K562 (cell line): ENCODE measurements around the gene COL5A3. TPM values are rescaled to one million over a fixed set of nuclear protein-coding genes. Genes with fewer than 3 reads are reported as not detected.

ENCODE experiments used
- ATAC-seq: fragments of 200-7000 bp; cut with Tn5 transposase; 3 replicates; pipeline ENCODE4 v1.9.1; 2020; ENCODE audit warnings: moderate library complexity
- BruUV-seq: library from RNA; stranded (reverse); fragments of 400-500 nt; replicated peaks from 2 replicates; lab custom pipeline; 2021; lab: Mats Ljungman, UMichigan
- CTCF ChIA-PET: fragments of 300-600 bp; formaldehyde crosslinking; extraction: SDS; loops from one replicate; lab custom pipeline; 2021; ENCODE audit warnings: low intra/inter-chr PET ratio; lab: Yijun Ruan, JAX
- POLR2A ChIA-PET: fragments of 300-600, 350-650 bp; sonication (Branson Sonifier 250); formaldehyde crosslinking; extraction: SDS; loops from one replicate; lab custom pipeline; 2021; ENCODE audit warnings: antibody characterized with exemption, inconsistent platforms; lab: Yijun Ruan, JAX
- DNase-seq, 4 experiments: peaks; one replicate each; pipeline versions ENCODE4 v3.0.0 to v3.0.0-alpha.2; 2011 to 2018; ENCODE audit warnings: low spot score in 3 of 4, mixed read lengths in 3 of 4; ENCODE audit errors: extremely low read depth in 1 of 4
- FAIRE-seq: peaks from 2 replicates; lab custom pipeline; 2011; peaks lifted over from hg19 to GRCh38; lab: Jason Lieb, UNC
- H2AFZ ChIP-seq: 2 replicates; pipeline ENCODE4 v1.6.0; 2011; ENCODE audit warnings: low read depth, low read length, control low read depth, inconsistent platforms
- H3K27ac ChIP-seq: fragments of 200-600 bp; 3 replicates; pipeline ENCODE4 v1.8.0; 2011; ENCODE audit warnings: low read depth, mild to moderate bottlenecking, control low read depth, inconsistent platforms, low read length, moderate library complexity, mixed read lengths; ENCODE audit errors: extremely low read depth
- H3K27me3 ChIP-seq, 2 experiments: fragments of 300-600 bp in 1 of 2; 2 replicates in 1 of 2; 3 replicates in 1 of 2; pipeline versions ENCODE4 v1.6.0 to v1.8.0; 2011; ENCODE audit warnings: inconsistent platforms in 2 of 2, low read length in 2 of 2, mild to moderate bottlenecking in 1 of 2, mixed read lengths in 1 of 2, moderate library complexity in 1 of 2; ENCODE audit not compliant: control insufficient read depth in 2 of 2, insufficient read depth in 2 of 2
- H3K36me3 ChIP-seq: fragments of 300-600 bp; 3 replicates; pipeline ENCODE4 v1.8.0; 2011; ENCODE audit warnings: mild to moderate bottlenecking, low read length, inconsistent platforms; ENCODE audit not compliant: control insufficient read depth, insufficient read depth
- H3K4me1 ChIP-seq, 2 experiments: fragments of 200-600 bp in 1 of 2; replicated peaks in 1 of 2; 2 replicates in 1 of 2; 3 replicates in 1 of 2; pipeline versions ENCODE4 v1.5.1 to v1.8.0; 2011; ENCODE audit warnings: inconsistent platforms in 2 of 2, low read length in 2 of 2, mild to moderate bottlenecking in 1 of 2, mixed read lengths in 1 of 2, moderate library complexity in 1 of 2; ENCODE audit not compliant: control insufficient read depth in 2 of 2, insufficient read depth in 2 of 2
- H3K4me2 ChIP-seq: 2 replicates; pipeline ENCODE4 v1.6.1; 2011; ENCODE audit warnings: low read length, control low read depth, inconsistent platforms, mixed read lengths; ENCODE audit not compliant: insufficient read depth
- H3K4me3 ChIP-seq: fragments of 200-600 bp; sonication (generic), shearing (Covaris generic); 2 replicates; pipeline ENCODE4 v1.5.1; 2016; ENCODE audit warnings: control low read depth, inconsistent platforms
- H3K79me2 ChIP-seq: fragments of 200-600 bp; 3 replicates; pipeline ENCODE4 v1.8.0; 2011; ENCODE audit warnings: low read length, inconsistent platforms; ENCODE audit not compliant: control insufficient read depth, insufficient read depth
- H3K9ac ChIP-seq, 2 experiments: 2 replicates each; pipeline versions ENCODE4 v1.6.0 to v1.6.1; 2011; ENCODE audit warnings: low read depth in 2 of 2, low read length in 2 of 2, control low read depth in 1 of 2, inconsistent platforms in 1 of 2, mild to moderate bottlenecking in 1 of 2, mixed read lengths in 1 of 2; ENCODE audit not compliant: insufficient read depth in 1 of 2
- H3K9me1 ChIP-seq: one replicate; pipeline ENCODE4 v1.6.0; 2011; ENCODE audit warnings: inconsistent platforms, mild to moderate bottlenecking, low read length, moderate library complexity; ENCODE audit not compliant: control insufficient read depth, insufficient read depth
- H3K9me3 ChIP-seq: replicated peaks from 2 replicates; pipeline ENCODE4 v1.5.1; 2011; ENCODE audit warnings: low read depth, low read length, inconsistent platforms; ENCODE audit not compliant: control insufficient read depth, insufficient read depth
- H4K20me1 ChIP-seq: replicated peaks from 2 replicates; pipeline ENCODE4 v1.6.1; 2011; ENCODE audit warnings: low read length, inconsistent platforms, mixed read lengths; ENCODE audit not compliant: control insufficient read depth, insufficient read depth
- ETV5 ChIP-seq: sonication (generic); formaldehyde crosslinking; IDR thresholded peaks from 2 replicates; pipeline ENCODE4 v1.4.0; 2020; ENCODE audit warnings: low read depth, mild to moderate bottlenecking, missing genetic modification reagents
- LEF1 ChIP-seq: fragments of 450-650 bp; IDR thresholded peaks from 2 replicates; pipeline ENCODE4 v1.6.1; 2016; ENCODE audit warnings: mild to moderate bottlenecking
- MXD1 ChIP-seq: fragments of 250-450 bp; sonication (Bioruptor Pico); IDR thresholded peaks from 2 replicates; pipeline ENCODE4 v1.8.0; 2021; ENCODE audit warnings: borderline replicate concordance, mild to moderate bottlenecking, moderate library complexity; ENCODE audit not compliant: poor library complexity, severe bottlenecking
- MYBL2 ChIP-seq, 2 experiments: fragments of 450-650 bp in 1 of 2; sonication (generic) in 1 of 2; formaldehyde crosslinking in 1 of 2; IDR thresholded peaks; 2 replicates each; pipeline versions ENCODE4 v1.6.1 to v1.8.1; 2017 to 2022; ENCODE audit warnings: borderline replicate concordance in 1 of 2, inconsistent platforms in 1 of 2, low read depth in 1 of 2, mild to moderate bottlenecking in 1 of 2, missing genetic modification reagents in 1 of 2, moderate library complexity in 1 of 2
- NR2C2 ChIP-seq, 2 experiments: fragments of 200-800 bp in 1 of 2; sonication (Bioruptor generic) in 1 of 2; sonication (generic) in 1 of 2; formaldehyde crosslinking in 1 of 2; IDR thresholded peaks; 2 replicates each; pipeline versions ENCODE4 v1.6.1 to v1.8.0; 2016 to 2022; ENCODE audit warnings: mild to moderate bottlenecking in 1 of 2, missing compliant biosample characterization in 1 of 2, missing genetic modification characterization in 1 of 2, missing genetic modification reagents in 1 of 2
- OTX1 ChIP-seq: fragments of 450-650 bp; formaldehyde crosslinking; IDR thresholded peaks from 2 replicates; pipeline ENCODE4 v1.4.0; 2022; ENCODE audit warnings: mild to moderate bottlenecking
- POLR2A ChIP-seq: fragments of 450-650 bp; conservative IDR thresholded peaks from 2 replicates; pipeline ENCODE4 v1.6.1; 2016
- PRMT5 ChIP-seq: sonication (generic); formaldehyde crosslinking; IDR thresholded peaks from 2 replicates; pipeline ENCODE4 v1.5.0; 2020; ENCODE audit warnings: missing genetic modification reagents
- RBM22 ChIP-seq: fragments of 200-400 bp; formaldehyde crosslinking; IDR thresholded peaks from 2 replicates; pipeline ENCODE4 v1.6.1; 2018; ENCODE audit warnings: low read length, low read depth; ENCODE audit not compliant: poor library complexity, severe bottlenecking
- TRIM28 ChIP-seq: fragments of 450-650 bp; IDR thresholded peaks from 2 replicates; pipeline ENCODE4 v1.6.1; 2017
- ZNF699 ChIP-seq: fragments of 250-450 bp; sonication (Bioruptor Pico); IDR thresholded peaks from 2 replicates; pipeline ENCODE4 v1.8.0; 2021; ENCODE audit warnings: mild to moderate bottlenecking, moderate library complexity; ENCODE audit not compliant: insufficient replicate concordance
- WGBS: fragments of 100-300 bp; shearing (Covaris generic); methylation state at CpG from one replicate; pipeline ENCODE4 v1.1.6; 2016; ENCODE audit warnings: low coverage, mixed read lengths; ENCODE audit not compliant: insufficient coverage; ENCODE audit errors: missing lambda C conversion rate; 5-methylcytosine and 5-hydroxymethylcytosine counted together
- in situ Hi-C: fragments of 300-500 bp; cut with MboI; formaldehyde crosslinking; loops from 4 replicates; pipeline ENCODE4 v1.15.0; 2018; ENCODE audit warnings: inconsistent platforms, mixed read lengths
- intact Hi-C: fragments of 100-400 bp; cut with micrococcal nuclease; formaldehyde crosslinking; loops from 2 replicates; pipeline ENCODE4 v1.14.2; 2022
- polyA plus RNA-seq, 8 experiments: library from polyadenylated mRNA; depleted of rRNA in 4 of 8; stranded (reverse) in 5 of 8; unstranded in 3 of 8; fragments of >200 nt; fragmentation: Nextera tagmentation in 2 of 8; fragmentation: Illumina TruSeq in 1 of 8; extraction: Ambion mirVana in 2 of 8; extraction: Trizol in 1 of 8; gene quantifications; 2 replicates each; pipeline versions ENCODE4 v1.2.1 to v1.2.3, GENCODE V29; 2011 to 2014; ENCODE audit warnings: inconsistent platforms in 1 of 8, missing spikeins in 1 of 8
- total RNA-seq, 7 experiments: library from RNA; depleted of rRNA in 6 of 7; stranded (reverse); fragments of >200 nt in 6 of 7; fragmentation: Illumina TruSeq in 2 of 7; extraction: Trizol in 2 of 7; gene quantifications; 2 replicates each; pipeline versions ENCODE4 v1.2.1 to v1.2.3, GENCODE V29; 2011 to 2021; ENCODE audit warnings: low replicate concordance in 1 of 7
- TF ChIP-seq, protein P1 (sequence below): fragments of 250-450 bp; sonication (Bioruptor Pico); IDR thresholded peaks from 2 replicates; pipeline ENCODE4 v1.5.0; 2020; ENCODE audit warnings: mild to moderate bottlenecking, borderline replicate concordance
- TF ChIP-seq, protein P2 (sequence below): fragments of 250-450 bp; sonication (Bioruptor Pico); IDR thresholded peaks from 2 replicates; pipeline ENCODE4 v1.5.0; 2021
- TF ChIP-seq, protein P3 (sequence below): fragments of 450-650 bp; IDR thresholded peaks from 2 replicates; pipeline ENCODE4 v1.7.1; 2018; ENCODE audit warnings: mild to moderate bottlenecking, low read depth; ENCODE audit not compliant: partially characterized antibody

COL5A3 gene
- total and polyA plus RNA-seq, 9 of the 15 experiments (the other 6 are each of a cell fraction or from before 2014, with no cell fraction given): 0.01 to 0.02 TPM; not detected in 7

DNA sequence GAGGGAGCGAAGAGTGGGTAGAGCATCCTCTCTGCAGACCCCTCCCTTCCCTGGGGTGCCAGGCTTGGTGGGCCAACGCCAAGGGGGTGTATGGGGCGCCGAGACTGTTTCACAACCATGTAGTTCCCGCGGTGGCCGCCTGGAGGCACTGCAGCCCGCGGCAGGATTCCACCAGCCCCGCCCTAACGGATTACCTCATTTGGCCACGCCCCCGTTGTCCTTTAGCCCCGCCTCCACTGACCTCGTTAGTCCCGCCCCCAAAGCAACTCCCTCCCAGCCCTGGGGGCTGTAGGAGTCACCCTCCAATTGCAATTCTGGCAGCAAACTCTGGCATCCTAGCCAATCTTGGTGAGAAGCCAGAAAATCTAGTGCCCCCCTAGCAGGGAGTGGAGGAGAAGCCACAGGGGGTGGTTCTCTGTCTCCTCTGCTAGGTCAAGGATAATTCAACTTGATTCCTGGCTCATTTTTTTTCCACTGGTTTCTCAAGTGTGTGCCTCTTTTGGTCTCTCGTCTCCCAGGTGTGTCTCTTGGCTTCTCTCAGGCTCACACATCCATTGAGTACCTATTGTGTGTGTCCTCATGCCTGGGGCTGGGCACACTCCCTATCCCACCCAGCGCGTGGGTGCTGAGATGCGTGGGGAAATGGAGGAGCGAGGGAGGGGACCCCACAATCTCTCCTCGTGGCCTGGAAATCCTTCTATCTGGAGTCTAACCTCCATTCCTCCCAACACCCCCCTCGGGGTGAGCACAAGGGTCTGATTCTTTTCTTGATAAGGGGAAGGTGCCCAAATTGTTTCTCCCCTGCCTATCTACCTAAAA is 76.0 kb downstream of the COL5A3 start:
- no peak overlapping the region for H3K4me3 ChIP-seq
- ChIA-PET CTCF (interaction anchor here (0.5 to 2.6 kb wide), 10 partner anchors 64 to 647 kb away, joined by 3 to 29 read pairs (median 4); no protein-coding TSS in a partner anchor), POLR2A (interaction anchor here (0.6 kb wide), 1 partner anchor 84 kb away, joined by 3 read pairs; no protein-coding TSS in a partner anchor)
- no peaks in the 10 kb centered on the region for H3K36me3 ChIP-seq
- BruUV-seq: no TSS peak
- intact Hi-C loops: loop anchor here (1.0 to 5.0 kb wide), 6 partner anchors 66 to 453 kb away; partner anchors contain the start of genes MRPL4 and P2RY11
- DNase-seq (peak; percentile 86 to 94 (median 86)), FAIRE-seq (peak; percentile 97), ATAC-seq (peak; percentile 93)
- peak overlapping the region; percentile 30; the same call in 1 of the 2 replicates for H3K4me2 ChIP-seq
- in situ Hi-C loops: loop anchor here (10.0 kb wide), 1 partner anchor 90 kb away; no protein-coding TSS in a partner anchor
- H3K79me2 ChIP-seq: no peaks in the 10 kb centered on the region
- no peak overlapping the region for H2AFZ ChIP-seq
- WGBS: 8% methylated on average over 22 of the region's 23 CpGs
- no peaks in the 10 kb centered on the region for H3K9me3 ChIP-seq
- no peak overlapping the region for H3K9ac ChIP-seq
- H3K27me3 ChIP-seq: peaks cover 0 to 6% of the 10 kb centered on the region in 2 experiments; a peak in 1 of 5 replicates
- H3K9me1 ChIP-seq: no peaks in the 10 kb centered on the region
- no peak overlapping the region for H3K27ac ChIP-seq
- H4K20me1 ChIP-seq: no peaks in the 10 kb centered on the region
- H3K4me1 ChIP-seq: peaks cover 3 to 17% of the 10 kb centered on the region in 2 experiments; a peak in 3 of 5 replicates
- TF ChIP-seq, protein P1, sequence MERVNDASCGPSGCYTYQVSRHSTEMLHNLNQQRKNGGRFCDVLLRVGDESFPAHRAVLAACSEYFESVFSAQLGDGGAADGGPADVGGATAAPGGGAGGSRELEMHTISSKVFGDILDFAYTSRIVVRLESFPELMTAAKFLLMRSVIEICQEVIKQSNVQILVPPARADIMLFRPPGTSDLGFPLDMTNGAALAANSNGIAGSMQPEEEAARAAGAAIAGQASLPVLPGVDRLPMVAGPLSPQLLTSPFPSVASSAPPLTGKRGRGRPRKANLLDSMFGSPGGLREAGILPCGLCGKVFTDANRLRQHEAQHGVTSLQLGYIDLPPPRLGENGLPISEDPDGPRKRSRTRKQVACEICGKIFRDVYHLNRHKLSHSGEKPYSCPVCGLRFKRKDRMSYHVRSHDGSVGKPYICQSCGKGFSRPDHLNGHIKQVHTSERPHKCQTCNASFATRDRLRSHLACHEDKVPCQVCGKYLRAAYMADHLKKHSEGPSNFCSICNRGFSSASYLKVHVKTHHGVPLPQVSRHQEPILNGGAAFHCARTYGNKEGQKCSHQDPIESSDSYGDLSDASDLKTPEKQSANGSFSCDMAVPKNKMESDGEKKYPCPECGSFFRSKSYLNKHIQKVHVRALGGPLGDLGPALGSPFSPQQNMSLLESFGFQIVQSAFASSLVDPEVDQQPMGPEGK (CRISPR knock-in tag): no peak
- TF ChIP-seq, protein P2, sequence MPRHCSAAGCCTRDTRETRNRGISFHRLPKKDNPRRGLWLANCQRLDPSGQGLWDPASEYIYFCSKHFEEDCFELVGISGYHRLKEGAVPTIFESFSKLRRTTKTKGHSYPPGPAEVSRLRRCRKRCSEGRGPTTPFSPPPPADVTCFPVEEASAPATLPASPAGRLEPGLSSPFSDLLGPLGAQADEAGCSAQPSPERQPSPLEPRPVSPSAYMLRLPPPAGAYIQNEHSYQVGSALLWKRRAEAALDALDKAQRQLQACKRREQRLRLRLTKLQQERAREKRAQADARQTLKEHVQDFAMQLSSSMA (CRISPR knock-in tag): no peak
- TF ChIP-seq, protein P3, sequence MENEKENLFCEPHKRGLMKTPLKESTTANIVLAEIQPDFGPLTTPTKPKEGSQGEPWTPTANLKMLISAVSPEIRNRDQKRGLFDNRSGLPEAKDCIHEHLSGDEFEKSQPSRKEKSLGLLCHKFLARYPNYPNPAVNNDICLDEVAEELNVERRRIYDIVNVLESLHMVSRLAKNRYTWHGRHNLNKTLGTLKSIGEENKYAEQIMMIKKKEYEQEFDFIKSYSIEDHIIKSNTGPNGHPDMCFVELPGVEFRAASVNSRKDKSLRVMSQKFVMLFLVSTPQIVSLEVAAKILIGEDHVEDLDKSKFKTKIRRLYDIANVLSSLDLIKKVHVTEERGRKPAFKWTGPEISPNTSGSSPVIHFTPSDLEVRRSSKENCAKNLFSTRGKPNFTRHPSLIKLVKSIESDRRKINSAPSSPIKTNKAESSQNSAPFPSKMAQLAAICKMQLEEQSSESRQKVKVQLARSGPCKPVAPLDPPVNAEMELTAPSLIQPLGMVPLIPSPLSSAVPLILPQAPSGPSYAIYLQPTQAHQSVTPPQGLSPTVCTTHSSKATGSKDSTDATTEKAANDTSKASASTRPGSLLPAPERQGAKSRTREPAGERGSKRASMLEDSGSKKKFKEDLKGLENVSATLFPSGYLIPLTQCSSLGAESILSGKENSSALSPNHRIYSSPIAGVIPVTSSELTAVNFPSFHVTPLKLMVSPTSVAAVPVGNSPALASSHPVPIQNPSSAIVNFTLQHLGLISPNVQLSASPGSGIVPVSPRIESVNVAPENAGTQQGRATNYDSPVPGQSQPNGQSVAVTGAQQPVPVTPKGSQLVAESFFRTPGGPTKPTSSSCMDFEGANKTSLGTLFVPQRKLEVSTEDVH: no peak
- TF ChIP-seq POLR2A (no peak), MYBL2 (IDR thresholded peaks at IDR 0.05; ENCODE audit: low read depth) (no peak), MYBL2 (CRISPR knock-in tag; IDR thresholded peaks at IDR 0.05; ENCODE audit: borderline replicate concordance) (no peak), OTX1 (no peak), PRMT5 (CRISPR knock-in tag) (no peak), NR2C2 (CRISPR knock-in tag; IDR thresholded peaks at IDR 0.05) (no peak), NR2C2 (tag; IDR thresholded peaks at IDR 0.05) (0 out of 2 replicates have a peak, but pooled peaks have one; percentile 32), ETV5 (CRISPR knock-in tag) (no peak), RBM22 (no peak), TRIM28 (no peak), ZNF699 (CRISPR knock-in tag) (no peak), MXD1 (CRISPR knock-in tag) (no peak), LEF1 (no peak)
